ENCODE measurements around the gene CR1L. TPM values are rescaled to one million over a fixed set of nuclear protein-coding genes. Genes with fewer than 3 reads are reported as not detected.
A peak's percentile ranks its signal among the peaks of the same experiment; 100 is the strongest.

Gene CR1L
- total and polyA plus RNA-seq, 9 of the 15 experiments (the other 6 are each of a cell fraction or from before 2014, with no cell fraction given) = 10.1 to 74.8 (median 34.3) TPM

DNA sequence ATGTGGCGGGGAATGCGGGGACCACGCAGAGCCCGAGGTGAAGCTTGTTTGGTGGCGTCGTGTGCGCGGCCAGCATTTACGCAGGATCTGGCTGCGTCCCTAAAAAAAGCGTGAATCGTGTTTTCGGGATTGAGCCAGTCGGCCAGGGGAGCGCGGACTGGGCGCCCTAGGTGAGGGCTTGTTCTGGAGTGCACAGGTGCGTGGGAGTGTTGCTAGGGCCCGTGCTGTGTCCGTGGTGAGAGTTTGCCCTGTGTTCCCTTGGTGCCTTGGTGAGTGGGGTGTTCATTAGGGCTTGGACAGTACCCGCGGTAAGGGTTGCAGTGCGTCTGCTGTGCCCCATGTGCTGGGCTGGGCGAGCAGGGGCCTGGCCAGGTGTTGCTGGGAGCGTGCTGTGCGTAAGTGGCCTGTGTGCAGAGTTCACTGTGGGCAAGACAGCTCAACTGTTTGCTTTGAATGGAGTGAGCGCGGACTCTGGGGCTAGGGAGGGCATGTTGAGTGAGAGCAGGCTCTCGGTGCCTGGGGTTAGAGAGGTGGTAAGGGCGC is 107.6 kb downstream of the CR1L start (continued):
- TF ChIP-seq MTA1 (IDR thresholded peaks at IDR 0.05; ENCODE audit: borderline replicate concordance) (no peak), RBM34 (IDR thresholded peaks at IDR 0.05; ENCODE audit: borderline replicate concordance, insufficient read depth, low read length) (no peak), MAFG (tag; conservative IDR thresholded peaks at IDR 0.05) (no peak), PPARD (CRISPR knock-in tag; IDR thresholded peaks at IDR 0.05) (no peak), EGR1 (conservative IDR thresholded peaks at IDR 0.05) (peak; percentile 83), NR4A1 (CRISPR knock-in tag; IDR thresholded peaks at IDR 0.05) (no peak), NR4A1 (tag; IDR thresholded peaks at IDR 0.05) (no peak), PTRF (tag; IDR thresholded peaks at IDR 0.05) (no peak)
- TF ChIP-seq, protein P1, sequence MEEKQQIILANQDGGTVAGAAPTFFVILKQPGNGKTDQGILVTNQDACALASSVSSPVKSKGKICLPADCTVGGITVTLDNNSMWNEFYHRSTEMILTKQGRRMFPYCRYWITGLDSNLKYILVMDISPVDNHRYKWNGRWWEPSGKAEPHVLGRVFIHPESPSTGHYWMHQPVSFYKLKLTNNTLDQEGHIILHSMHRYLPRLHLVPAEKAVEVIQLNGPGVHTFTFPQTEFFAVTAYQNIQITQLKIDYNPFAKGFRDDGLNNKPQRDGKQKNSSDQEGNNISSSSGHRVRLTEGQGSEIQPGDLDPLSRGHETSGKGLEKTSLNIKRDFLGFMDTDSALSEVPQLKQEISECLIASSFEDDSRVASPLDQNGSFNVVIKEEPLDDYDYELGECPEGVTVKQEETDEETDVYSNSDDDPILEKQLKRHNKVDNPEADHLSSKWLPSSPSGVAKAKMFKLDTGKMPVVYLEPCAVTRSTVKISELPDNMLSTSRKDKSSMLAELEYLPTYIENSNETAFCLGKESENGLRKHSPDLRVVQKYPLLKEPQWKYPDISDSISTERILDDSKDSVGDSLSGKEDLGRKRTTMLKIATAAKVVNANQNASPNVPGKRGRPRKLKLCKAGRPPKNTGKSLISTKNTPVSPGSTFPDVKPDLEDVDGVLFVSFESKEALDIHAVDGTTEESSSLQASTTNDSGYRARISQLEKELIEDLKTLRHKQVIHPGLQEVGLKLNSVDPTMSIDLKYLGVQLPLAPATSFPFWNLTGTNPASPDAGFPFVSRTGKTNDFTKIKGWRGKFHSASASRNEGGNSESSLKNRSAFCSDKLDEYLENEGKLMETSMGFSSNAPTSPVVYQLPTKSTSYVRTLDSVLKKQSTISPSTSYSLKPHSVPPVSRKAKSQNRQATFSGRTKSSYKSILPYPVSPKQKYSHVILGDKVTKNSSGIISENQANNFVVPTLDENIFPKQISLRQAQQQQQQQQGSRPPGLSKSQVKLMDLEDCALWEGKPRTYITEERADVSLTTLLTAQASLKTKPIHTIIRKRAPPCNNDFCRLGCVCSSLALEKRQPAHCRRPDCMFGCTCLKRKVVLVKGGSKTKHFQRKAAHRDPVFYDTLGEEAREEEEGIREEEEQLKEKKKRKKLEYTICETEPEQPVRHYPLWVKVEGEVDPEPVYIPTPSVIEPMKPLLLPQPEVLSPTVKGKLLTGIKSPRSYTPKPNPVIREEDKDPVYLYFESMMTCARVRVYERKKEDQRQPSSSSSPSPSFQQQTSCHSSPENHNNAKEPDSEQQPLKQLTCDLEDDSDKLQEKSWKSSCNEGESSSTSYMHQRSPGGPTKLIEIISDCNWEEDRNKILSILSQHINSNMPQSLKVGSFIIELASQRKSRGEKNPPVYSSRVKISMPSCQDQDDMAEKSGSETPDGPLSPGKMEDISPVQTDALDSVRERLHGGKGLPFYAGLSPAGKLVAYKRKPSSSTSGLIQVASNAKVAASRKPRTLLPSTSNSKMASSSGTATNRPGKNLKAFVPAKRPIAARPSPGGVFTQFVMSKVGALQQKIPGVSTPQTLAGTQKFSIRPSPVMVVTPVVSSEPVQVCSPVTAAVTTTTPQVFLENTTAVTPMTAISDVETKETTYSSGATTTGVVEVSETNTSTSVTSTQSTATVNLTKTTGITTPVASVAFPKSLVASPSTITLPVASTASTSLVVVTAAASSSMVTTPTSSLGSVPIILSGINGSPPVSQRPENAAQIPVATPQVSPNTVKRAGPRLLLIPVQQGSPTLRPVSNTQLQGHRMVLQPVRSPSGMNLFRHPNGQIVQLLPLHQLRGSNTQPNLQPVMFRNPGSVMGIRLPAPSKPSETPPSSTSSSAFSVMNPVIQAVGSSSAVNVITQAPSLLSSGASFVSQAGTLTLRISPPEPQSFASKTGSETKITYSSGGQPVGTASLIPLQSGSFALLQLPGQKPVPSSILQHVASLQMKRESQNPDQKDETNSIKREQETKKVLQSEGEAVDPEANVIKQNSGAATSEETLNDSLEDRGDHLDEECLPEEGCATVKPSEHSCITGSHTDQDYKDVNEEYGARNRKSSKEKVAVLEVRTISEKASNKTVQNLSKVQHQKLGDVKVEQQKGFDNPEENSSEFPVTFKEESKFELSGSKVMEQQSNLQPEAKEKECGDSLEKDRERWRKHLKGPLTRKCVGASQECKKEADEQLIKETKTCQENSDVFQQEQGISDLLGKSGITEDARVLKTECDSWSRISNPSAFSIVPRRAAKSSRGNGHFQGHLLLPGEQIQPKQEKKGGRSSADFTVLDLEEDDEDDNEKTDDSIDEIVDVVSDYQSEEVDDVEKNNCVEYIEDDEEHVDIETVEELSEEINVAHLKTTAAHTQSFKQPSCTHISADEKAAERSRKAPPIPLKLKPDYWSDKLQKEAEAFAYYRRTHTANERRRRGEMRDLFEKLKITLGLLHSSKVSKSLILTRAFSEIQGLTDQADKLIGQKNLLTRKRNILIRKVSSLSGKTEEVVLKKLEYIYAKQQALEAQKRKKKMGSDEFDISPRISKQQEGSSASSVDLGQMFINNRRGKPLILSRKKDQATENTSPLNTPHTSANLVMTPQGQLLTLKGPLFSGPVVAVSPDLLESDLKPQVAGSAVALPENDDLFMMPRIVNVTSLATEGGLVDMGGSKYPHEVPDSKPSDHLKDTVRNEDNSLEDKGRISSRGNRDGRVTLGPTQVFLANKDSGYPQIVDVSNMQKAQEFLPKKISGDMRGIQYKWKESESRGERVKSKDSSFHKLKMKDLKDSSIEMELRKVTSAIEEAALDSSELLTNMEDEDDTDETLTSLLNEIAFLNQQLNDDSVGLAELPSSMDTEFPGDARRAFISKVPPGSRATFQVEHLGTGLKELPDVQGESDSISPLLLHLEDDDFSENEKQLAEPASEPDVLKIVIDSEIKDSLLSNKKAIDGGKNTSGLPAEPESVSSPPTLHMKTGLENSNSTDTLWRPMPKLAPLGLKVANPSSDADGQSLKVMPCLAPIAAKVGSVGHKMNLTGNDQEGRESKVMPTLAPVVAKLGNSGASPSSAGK (IDR thresholded peaks at IDR 0.05) = no peak
- TF ChIP-seq, protein P2, sequence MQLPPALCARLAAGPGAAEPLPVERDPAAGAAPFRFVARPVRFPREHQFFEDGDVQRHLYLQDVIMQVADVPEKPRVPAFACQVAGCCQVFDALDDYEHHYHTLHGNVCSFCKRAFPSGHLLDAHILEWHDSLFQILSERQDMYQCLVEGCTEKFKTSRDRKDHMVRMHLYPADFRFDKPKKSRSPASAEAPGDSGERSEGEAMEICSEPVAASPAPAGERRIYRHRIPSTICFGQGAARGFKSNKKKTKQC (CRISPR knock-in tag; IDR thresholded peaks at IDR 0.05) = peak; percentile 34; the same call in 1 of the 2 replicates
- TF ChIP-seq, protein P3, sequence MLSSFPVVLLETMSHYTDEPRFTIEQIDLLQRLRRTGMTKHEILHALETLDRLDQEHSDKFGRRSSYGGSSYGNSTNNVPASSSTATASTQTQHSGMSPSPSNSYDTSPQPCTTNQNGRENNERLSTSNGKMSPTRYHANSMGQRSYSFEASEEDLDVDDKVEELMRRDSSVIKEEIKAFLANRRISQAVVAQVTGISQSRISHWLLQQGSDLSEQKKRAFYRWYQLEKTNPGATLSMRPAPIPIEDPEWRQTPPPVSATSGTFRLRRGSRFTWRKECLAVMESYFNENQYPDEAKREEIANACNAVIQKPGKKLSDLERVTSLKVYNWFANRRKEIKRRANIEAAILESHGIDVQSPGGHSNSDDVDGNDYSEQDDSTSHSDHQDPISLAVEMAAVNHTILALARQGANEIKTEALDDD (IDR thresholded peaks at IDR 0.05) = no peak
- TF ChIP-seq, protein P4, sequence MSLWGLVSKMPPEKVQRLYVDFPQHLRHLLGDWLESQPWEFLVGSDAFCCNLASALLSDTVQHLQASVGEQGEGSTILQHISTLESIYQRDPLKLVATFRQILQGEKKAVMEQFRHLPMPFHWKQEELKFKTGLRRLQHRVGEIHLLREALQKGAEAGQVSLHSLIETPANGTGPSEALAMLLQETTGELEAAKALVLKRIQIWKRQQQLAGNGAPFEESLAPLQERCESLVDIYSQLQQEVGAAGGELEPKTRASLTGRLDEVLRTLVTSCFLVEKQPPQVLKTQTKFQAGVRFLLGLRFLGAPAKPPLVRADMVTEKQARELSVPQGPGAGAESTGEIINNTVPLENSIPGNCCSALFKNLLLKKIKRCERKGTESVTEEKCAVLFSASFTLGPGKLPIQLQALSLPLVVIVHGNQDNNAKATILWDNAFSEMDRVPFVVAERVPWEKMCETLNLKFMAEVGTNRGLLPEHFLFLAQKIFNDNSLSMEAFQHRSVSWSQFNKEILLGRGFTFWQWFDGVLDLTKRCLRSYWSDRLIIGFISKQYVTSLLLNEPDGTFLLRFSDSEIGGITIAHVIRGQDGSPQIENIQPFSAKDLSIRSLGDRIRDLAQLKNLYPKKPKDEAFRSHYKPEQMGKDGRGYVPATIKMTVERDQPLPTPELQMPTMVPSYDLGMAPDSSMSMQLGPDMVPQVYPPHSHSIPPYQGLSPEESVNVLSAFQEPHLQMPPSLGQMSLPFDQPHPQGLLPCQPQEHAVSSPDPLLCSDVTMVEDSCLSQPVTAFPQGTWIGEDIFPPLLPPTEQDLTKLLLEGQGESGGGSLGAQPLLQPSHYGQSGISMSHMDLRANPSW (CRISPR knock-in tag; IDR thresholded peaks at IDR 0.05) = 0 out of 2 replicates have a peak, but pooled peaks have one; percentile 37

All from K562 (cell line).